ENCODE data around the gene ARMH3. TPM values are rescaled to one million over a fixed set of nuclear protein-coding genes. Genes with fewer than 3 reads are reported as not detected.

Gene ARMH3
- total and polyA plus RNA-seq, 10 of the 15 experiments (the other 5 are each of a cell fraction or from before 2014, with no cell fraction given), result 13.0 to 33.0 (median 16.4) TPM

- TF ChIP-seq PKNOX1 (IDR thresholded peaks at IDR 0.05) (peak; percentile 51), EGR1 (IDR thresholded peaks at IDR 0.05; ENCODE audit: borderline replicate concordance in 1 of 2, low read depth in 2 of 2, low read length in 2 of 2) (peak; percentile 55 to 68), SUPT20H (IDR thresholded peaks at IDR 0.05; ENCODE audit: borderline replicate concordance, control insufficient read depth, low read depth, low read length) (no peak), NRF1 (conservative IDR thresholded peaks at IDR 0.05; ENCODE audit: low read depth, low read length) (peak; percentile 67), MYC (IDR thresholded peaks at IDR 0.05; ENCODE audit: insufficient read depth, insufficient read length, insufficient replicate concordance, low read length, severe bottlenecking) (peak; percentile 95), RUNX3 (IDR thresholded peaks at IDR 0.05; ENCODE audit: low read length) (peak; percentile 59), POLR2AphosphoS2 (IDR thresholded peaks at IDR 0.05; ENCODE audit: low read depth, low read length) (peak; percentile 58; the same call in 1 of the 2 replicates), MEF2B (IDR thresholded peaks at IDR 0.05; ENCODE audit: partially characterized antibody, poor library complexity, severe bottlenecking) (peak; percentile 43), BCL3 (IDR thresholded peaks at IDR 0.05; ENCODE audit: borderline replicate concordance, insufficient read depth, low read depth, low read length, poor library complexity, severe bottlenecking) (no peak), SREBF2 (IDR thresholded peaks at IDR 0.05; ENCODE audit: low read length) (no peak), SUZ12 (IDR thresholded peaks at IDR 0.05; ENCODE audit: unreplicated experiment) (no peak), REST (IDR thresholded peaks at IDR 0.05; ENCODE audit: low read depth, low read length) (no peak), FOXK2 (IDR thresholded peaks at IDR 0.05) (peak; percentile 43; the same call in 1 of the 2 replicates), SP1 (IDR thresholded peaks at IDR 0.05; ENCODE audit: low read depth, low read length) (peak; percentile 69), IKZF1 (conservative IDR thresholded peaks at IDR 0.05) (peak; percentile 73), BACH1 (IDR thresholded peaks at IDR 0.05; ENCODE audit: borderline replicate concordance) (peak; percentile 47; the same call in 1 of the 2 replicates)
- TF ChIP-seq, protein P1, sequence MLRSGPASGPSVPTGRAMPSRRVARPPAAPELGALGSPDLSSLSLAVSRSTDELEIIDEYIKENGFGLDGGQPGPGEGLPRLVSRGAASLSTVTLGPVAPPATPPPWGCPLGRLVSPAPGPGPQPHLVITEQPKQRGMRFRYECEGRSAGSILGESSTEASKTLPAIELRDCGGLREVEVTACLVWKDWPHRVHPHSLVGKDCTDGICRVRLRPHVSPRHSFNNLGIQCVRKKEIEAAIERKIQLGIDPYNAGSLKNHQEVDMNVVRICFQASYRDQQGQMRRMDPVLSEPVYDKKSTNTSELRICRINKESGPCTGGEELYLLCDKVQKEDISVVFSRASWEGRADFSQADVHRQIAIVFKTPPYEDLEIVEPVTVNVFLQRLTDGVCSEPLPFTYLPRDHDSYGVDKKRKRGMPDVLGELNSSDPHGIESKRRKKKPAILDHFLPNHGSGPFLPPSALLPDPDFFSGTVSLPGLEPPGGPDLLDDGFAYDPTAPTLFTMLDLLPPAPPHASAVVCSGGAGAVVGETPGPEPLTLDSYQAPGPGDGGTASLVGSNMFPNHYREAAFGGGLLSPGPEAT (IDR thresholded peaks at IDR 0.05; ENCODE audit: low read depth), result peak; percentile 54; the same call in 1 of the 2 replicates
- TF ChIP-seq, protein P2, sequence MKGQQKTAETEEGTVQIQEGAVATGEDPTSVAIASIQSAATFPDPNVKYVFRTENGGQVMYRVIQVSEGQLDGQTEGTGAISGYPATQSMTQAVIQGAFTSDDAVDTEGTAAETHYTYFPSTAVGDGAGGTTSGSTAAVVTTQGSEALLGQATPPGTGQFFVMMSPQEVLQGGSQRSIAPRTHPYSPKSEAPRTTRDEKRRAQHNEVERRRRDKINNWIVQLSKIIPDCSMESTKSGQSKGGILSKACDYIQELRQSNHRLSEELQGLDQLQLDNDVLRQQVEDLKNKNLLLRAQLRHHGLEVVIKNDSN (IDR thresholded peaks at IDR 0.05; ENCODE audit: borderline replicate concordance, extremely low read length, insufficient read depth, low read depth, low read length), result peak; percentile 54
These were observed 225.4 kb downstream of the ARMH3 start (continued) for GRCh38 chr10:101830322-101831168.
